HEK293 (cell line): Measurements from ENCODE around the gene DR1.

ENCODE experiments used
- CTCF ChIA-PET: fragments of 350-600 bp; formaldehyde crosslinking; extraction: SDS; loops from one replicate; lab custom pipeline; 2021; ENCODE audit warnings: antibody characterized with exemption; lab: Yijun Ruan, JAX
- POLR2A ChIA-PET: fragments of 300-600 bp; formaldehyde crosslinking; extraction: SDS; loops from one replicate; lab custom pipeline; 2020; ENCODE audit warnings: antibody characterized with exemption, inconsistent platforms; lab: Yijun Ruan, JAX
- H3K27ac ChIP-seq: fragments of 200-500 bp; sonication (Bioruptor generic); 2 replicates; pipeline ENCODE4 v1.5.1; 2014; ENCODE audit warnings: low read depth, low read length, control low read depth, inconsistent platforms; ENCODE audit errors: extremely low read depth
- H3K36me3 ChIP-seq, 2 experiments: fragments of 200-500 bp in 1 of 2; sonication (Bioruptor generic) in 1 of 2; 1 replicate in 1 of 2; 2 replicates in 1 of 2; pipeline ENCODE4 v1.5.1; 2014 to 2017; ENCODE audit warnings: inconsistent platforms in 2 of 2, low read length in 2 of 2; ENCODE audit not compliant: control insufficient read depth in 2 of 2, insufficient read depth in 1 of 2
- H3K4me1 ChIP-seq: fragments of 200-500 bp; sonication (Bioruptor generic); 2 replicates; pipeline ENCODE4 v1.5.1; 2014; ENCODE audit warnings: mild to moderate bottlenecking, low read length, inconsistent platforms; ENCODE audit not compliant: control insufficient read depth, insufficient read depth
- H3K4me3 ChIP-seq: 2 replicates; pipeline ENCODE4 v1.5.1; 2011; ENCODE audit warnings: low read depth, mild to moderate bottlenecking, control low read depth, low read length, moderate library complexity
- H3K9me3 ChIP-seq: fragments of 200-500 bp; sonication (Bioruptor generic); 2 replicates; pipeline ENCODE4 v1.5.1; 2014; ENCODE audit warnings: low read depth, low read length, inconsistent platforms; ENCODE audit not compliant: control insufficient read depth, insufficient read depth
- GLI2 ChIP-seq: fragments of 450-650 bp; formaldehyde crosslinking; IDR thresholded peaks from 2 replicates; pipeline ENCODE4; 2017; ENCODE audit warnings: missing biosample characterization, missing genetic modification characterization, low read depth, borderline replicate concordance
- HOXD13 ChIP-seq: sonication (generic); formaldehyde crosslinking; IDR thresholded peaks from 2 replicates; pipeline ENCODE4 v1.8.0; 2022; ENCODE audit warnings: missing genetic modification reagents, borderline replicate concordance
- PATZ1 ChIP-seq: fragments of 450-650 bp; formaldehyde crosslinking; IDR thresholded peaks from 2 replicates; pipeline ENCODE4 v1.5.1; 2016; ENCODE audit warnings: missing biosample characterization, missing genetic modification characterization
- SCRT2 ChIP-seq: fragments of 450-650 bp; formaldehyde crosslinking; IDR thresholded peaks from 2 replicates; pipeline ENCODE4 v1.5.1; 2016; ENCODE audit warnings: missing biosample characterization, missing genetic modification characterization
- ZBTB8A ChIP-seq: fragments of 450-650 bp; formaldehyde crosslinking; IDR thresholded peaks from 2 replicates; pipeline ENCODE4 v1.5.1; 2016; ENCODE audit warnings: missing biosample characterization, missing genetic modification characterization
- ZFP3 ChIP-seq: fragments of 450-650 bp; formaldehyde crosslinking; IDR thresholded peaks from 2 replicates; pipeline ENCODE4 v1.5.1; 2016; ENCODE audit warnings: low read depth, missing biosample characterization, missing genetic modification characterization
- ZNF112 ChIP-seq: fragments of 450-650 bp; formaldehyde crosslinking; IDR thresholded peaks from 2 replicates; pipeline ENCODE4 v1.5.0; 2017; ENCODE audit warnings: missing biosample characterization, missing genetic modification characterization
- ZNF133 ChIP-seq: fragments of 450-650 bp; formaldehyde crosslinking; IDR thresholded peaks from 2 replicates; pipeline ENCODE4 v1.5.1; 2016; ENCODE audit warnings: missing biosample characterization, missing genetic modification characterization
- ZNF175 ChIP-seq: fragments of 450-650 bp; formaldehyde crosslinking; IDR thresholded peaks from 2 replicates; pipeline ENCODE4 v1.5.1; 2016; ENCODE audit warnings: missing biosample characterization, missing genetic modification characterization
- ZNF521 ChIP-seq: fragments of 450-650 bp; formaldehyde crosslinking; IDR thresholded peaks from 2 replicates; pipeline ENCODE4 v1.5.1; 2017; ENCODE audit warnings: missing biosample characterization, mild to moderate bottlenecking, missing genetic modification characterization
- ZNF623 ChIP-seq: fragments of 450-650 bp; formaldehyde crosslinking; IDR thresholded peaks from 2 replicates; pipeline ENCODE4 v1.5.1; 2016; ENCODE audit warnings: missing biosample characterization, missing genetic modification characterization
- ZNF777 ChIP-seq: fragments of 450-650 bp; formaldehyde crosslinking; IDR thresholded peaks from 2 replicates; pipeline ENCODE4 v1.5.1; 2017; ENCODE audit warnings: missing biosample characterization, missing genetic modification characterization, borderline replicate concordance
- ZSCAN16 ChIP-seq: fragments of 450-650 bp; formaldehyde crosslinking; IDR thresholded peaks from 2 replicates; pipeline ENCODE4 v1.5.1; 2016; ENCODE audit warnings: missing biosample characterization, missing genetic modification characterization
- ZSCAN18 ChIP-seq: fragments of 450-650 bp; formaldehyde crosslinking; IDR thresholded peaks from 2 replicates; pipeline ENCODE4 v1.5.1; 2016; ENCODE audit warnings: missing biosample characterization, missing genetic modification characterization
- TF ChIP-seq, protein P1 (sequence below): fragments of 450-650 bp; formaldehyde crosslinking; IDR thresholded peaks from 2 replicates; pipeline ENCODE4 v1.5.1; 2016; ENCODE audit warnings: missing biosample characterization, missing genetic modification characterization
- TF ChIP-seq, protein P2 (sequence below): fragments of 450-650 bp; IDR thresholded peaks from 2 replicates; pipeline ENCODE4 v1.5.1; 2018; ENCODE audit warnings: missing biosample characterization, mild to moderate bottlenecking, missing genetic modification characterization
- TF ChIP-seq, protein P3 (sequence below): fragments of 450-650 bp; formaldehyde crosslinking; IDR thresholded peaks from 2 replicates; pipeline ENCODE4 v1.5.1; 2016; ENCODE audit warnings: missing biosample characterization, missing genetic modification characterization
- TF ChIP-seq, protein P4 (sequence below): fragments of 450-650 bp; formaldehyde crosslinking; IDR thresholded peaks from 2 replicates; pipeline ENCODE4 v1.5.1; 2016; ENCODE audit warnings: missing biosample characterization, missing genetic modification characterization

Gene DR1

DNA sequence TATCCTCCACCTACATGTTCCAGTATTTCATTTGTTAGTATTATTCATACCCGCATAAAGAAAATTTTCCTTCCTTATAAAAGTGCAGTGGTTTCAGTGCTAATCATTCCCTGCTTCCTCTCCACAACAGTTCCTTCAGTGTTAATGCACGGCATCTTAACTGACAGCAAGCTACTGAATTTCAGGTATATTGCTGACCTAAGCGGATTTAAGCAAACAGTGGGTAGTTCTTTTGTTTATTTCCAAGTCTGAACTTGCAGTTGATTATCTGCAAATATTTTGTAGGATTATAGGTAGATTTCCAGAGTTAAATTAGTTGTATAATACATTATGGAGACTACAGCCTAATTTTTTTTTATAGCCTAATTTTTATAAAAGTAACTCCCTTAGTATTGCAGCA lies 15.1 kb upstream of the DR1 start:
- ChIA-PET POLR2A (interaction anchor here (2.8 kb wide), 1 partner anchor 15 kb away, joined by 12 read pairs; the partner anchor contains the start of gene DR1), CTCF (no interaction called here)
- Histone ChIP-seq H3K9me3 (no peaks in the 10 kb centered on the region), H3K36me3 (no peaks in the 10 kb centered on the region), H3K27ac (no peak overlapping the region), H3K4me1 (no peaks in the 10 kb centered on the region), H3K4me3 (no peak overlapping the region)
- TF ChIP-seq ZNF175 (tag by site-specific recombination) (no peak), SCRT2 (tag by site-specific recombination) (no peak), PATZ1 (no peak), ZSCAN18 (tag by site-specific recombination) (no peak), ZNF777 (no peak), ZNF133 (tag by site-specific recombination) (no peak), ZNF623 (tag by site-specific recombination) (no peak), ZSCAN16 (tag by site-specific recombination) (no peak)
- TF ChIP-seq, protein P1, sequence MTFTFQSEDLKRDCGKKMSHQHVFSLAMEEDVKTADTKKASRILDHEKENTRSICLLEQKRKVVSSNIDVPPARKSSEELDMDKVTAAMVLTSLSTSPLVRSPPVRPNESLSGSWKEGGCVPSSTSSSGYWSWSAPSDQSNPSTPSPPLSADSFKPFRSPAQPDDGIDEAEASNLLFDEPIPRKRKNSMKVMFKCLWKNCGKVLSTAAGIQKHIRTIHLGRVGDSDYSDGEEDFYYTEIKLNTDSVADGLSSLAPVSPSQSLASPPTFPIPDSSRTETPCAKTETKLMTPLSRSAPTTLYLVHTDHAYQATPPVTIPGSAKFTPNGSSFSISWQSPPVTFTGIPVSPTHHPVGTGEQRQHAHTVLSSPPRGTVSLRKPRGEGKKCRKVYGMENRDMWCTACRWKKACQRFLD (tag by site-specific recombination): no peak

DNA sequence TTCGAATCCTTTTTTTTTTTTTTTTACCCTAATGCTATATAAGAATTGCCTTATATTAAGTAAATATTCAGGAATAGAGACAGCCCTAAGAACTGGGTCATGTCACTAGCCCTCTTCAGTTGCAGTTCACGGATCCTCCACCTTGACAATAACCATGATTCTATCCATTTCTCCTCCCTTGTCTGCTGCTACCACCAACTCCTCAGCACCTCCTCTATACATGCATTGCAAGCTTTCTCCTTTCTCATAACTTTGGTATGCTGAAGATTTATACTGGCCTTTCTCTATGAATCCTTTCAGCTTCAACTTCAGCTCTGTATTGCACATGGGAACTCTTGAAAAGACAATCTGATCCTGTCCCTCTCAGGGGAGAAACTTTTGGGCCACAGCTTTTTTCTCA lies 14.3 kb upstream of the DR1 start:
- Histone ChIP-seq H3K4me1 (no peaks in the 10 kb centered on the region), H3K27ac (no peak overlapping the region), H3K9me3 (no peaks in the 10 kb centered on the region), H3K36me3 (no peaks in the 10 kb centered on the region), H3K4me3 (no peak overlapping the region)
- POLR2A ChIA-PET: no interaction called here
- TF ChIP-seq ZFP3 (no peak), ZNF521 (tag by site-specific recombination) (no peak), GLI2 (tag by site-specific recombination) (no peak), ZNF112 (no peak), HOXD13 (CRISPR knock-in tag) (no peak), ZBTB8A (tag by site-specific recombination) (no peak)
- TF ChIP-seq, protein P2, sequence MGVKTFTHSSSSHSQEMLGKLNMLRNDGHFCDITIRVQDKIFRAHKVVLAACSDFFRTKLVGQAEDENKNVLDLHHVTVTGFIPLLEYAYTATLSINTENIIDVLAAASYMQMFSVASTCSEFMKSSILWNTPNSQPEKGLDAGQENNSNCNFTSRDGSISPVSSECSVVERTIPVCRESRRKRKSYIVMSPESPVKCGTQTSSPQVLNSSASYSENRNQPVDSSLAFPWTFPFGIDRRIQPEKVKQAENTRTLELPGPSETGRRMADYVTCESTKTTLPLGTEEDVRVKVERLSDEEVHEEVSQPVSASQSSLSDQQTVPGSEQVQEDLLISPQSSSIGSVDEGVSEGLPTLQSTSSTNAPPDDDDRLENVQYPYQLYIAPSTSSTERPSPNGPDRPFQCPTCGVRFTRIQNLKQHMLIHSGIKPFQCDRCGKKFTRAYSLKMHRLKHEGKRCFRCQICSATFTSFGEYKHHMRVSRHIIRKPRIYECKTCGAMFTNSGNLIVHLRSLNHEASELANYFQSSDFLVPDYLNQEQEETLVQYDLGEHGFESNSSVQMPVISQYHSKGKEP (tag by site-specific recombination): no peak
- TF ChIP-seq, protein P3, sequence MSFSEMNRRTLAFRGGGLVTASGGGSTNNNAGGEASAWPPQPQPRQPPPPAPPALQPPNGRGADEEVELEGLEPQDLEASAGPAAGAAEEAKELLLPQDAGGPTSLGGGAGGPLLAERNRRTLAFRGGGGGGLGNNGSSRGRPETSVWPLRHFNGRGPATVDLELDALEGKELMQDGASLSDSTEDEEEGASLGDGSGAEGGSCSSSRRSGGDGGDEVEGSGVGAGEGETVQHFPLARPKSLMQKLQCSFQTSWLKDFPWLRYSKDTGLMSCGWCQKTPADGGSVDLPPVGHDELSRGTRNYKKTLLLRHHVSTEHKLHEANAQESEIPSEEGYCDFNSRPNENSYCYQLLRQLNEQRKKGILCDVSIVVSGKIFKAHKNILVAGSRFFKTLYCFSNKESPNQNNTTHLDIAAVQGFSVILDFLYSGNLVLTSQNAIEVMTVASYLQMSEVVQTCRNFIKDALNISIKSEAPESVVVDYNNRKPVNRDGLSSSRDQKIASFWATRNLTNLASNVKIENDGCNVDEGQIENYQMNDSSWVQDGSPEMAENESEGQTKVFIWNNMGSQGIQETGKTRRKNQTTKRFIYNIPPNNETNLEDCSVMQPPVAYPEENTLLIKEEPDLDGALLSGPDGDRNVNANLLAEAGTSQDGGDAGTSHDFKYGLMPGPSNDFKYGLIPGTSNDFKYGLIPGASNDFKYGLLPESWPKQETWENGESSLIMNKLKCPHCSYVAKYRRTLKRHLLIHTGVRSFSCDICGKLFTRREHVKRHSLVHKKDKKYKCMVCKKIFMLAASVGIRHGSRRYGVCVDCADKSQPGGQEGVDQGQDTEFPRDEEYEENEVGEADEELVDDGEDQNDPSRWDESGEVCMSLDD (tag by site-specific recombination): no peak
- TF ChIP-seq, protein P4, sequence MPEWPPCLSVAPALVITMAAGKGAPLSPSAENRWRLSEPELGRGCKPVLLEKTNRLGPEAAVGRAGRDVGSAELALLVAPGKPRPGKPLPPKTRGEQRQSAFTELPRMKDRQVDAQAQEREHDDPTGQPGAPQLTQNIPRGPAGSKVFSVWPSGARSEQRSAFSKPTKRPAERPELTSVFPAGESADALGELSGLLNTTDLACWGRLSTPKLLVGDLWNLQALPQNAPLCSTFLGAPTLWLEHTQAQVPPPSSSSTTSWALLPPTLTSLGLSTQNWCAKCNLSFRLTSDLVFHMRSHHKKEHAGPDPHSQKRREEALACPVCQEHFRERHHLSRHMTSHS (tag by site-specific recombination): no peak
- TF ChIP-seq, all 188 proteins: peak for 0
- CTCF ChIA-PET: no interaction called here
